ENCODE results near the gene SDHAF3. TPM values are rescaled to one million over a fixed set of nuclear protein-coding genes. Genes with fewer than 3 reads are reported as not detected.

Gene SDHAF3
- total RNA-seq, 2 donors from 2014 or later = 20.2 to 22.4 TPM

DNA sequence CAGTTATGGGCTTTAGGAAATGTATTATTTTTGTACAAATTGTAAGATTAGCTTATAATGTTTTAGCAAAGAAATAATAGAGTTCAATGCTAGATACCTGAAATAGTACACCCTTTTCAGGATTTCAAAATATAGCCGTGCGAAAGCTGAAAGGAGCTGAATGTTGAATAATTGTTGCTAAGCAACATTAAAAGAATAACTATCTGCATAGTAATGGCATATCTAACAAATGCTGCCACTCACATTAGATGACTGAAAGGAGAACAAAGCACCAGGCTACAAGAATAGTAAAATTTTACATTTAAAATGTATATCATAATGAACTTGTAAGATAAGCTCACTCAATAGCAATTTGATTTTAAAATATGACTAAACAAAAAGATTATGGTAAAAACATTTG lies 82.5 kb downstream of the SDHAF3 start:
- 88% methylated on average over 2 of the region's 2 CpGs; no CpG with 5 or more reads in 1 of the 2 experiments for WGBS, 2 experiments (ENCODE audit: insufficient coverage in 1 of 2, insufficient read length in 1 of 2)
- Histone ChIP-seq H3K9me3 (ENCODE audit: control insufficient read depth, low read length) (no peaks in the 10 kb centered on the region), H3K9ac (ENCODE audit: extremely low read depth, low read length, poor library complexity, severe bottlenecking) (no peak overlapping the region), H3K4me3 (ENCODE audit: low read length) (no peak overlapping the region), H3K36me3 (ENCODE audit: control insufficient read depth, insufficient read depth, low read length) (no peaks in the 10 kb centered on the region), H3K4me1 (ENCODE audit: control insufficient read depth, insufficient read depth, low read length) (no peaks in the 10 kb centered on the region), H3K27ac (ENCODE audit: low read depth, low read length) (peak overlapping the region; percentile 55), H3K27me3 (ENCODE audit: control insufficient read depth, insufficient read depth, low read length, poor library complexity, severe bottlenecking) (no peaks in the 10 kb centered on the region)
- TF ChIP-seq CTCF (conservative IDR thresholded peaks at IDR 0.05) = no peak
- H3K9me3 Mint-ChIP-seq = peaks cover 6% of the 10 kb centered on the region
- no peaks in the 10 kb centered on the region for H3K27me3 Mint-ChIP-seq (ENCODE audit: insufficient read depth)
- no peaks in the 10 kb centered on the region for H3K36me3 Mint-ChIP-seq (ENCODE audit: low read depth)
- no peaks in the 10 kb centered on the region for H3K4me1 Mint-ChIP-seq
- no peak overlapping the region for H3K4me3 Mint-ChIP-seq
- no peak for DNase-seq
- H3K27ac Mint-ChIP-seq = no peak overlapping the region

DNA sequence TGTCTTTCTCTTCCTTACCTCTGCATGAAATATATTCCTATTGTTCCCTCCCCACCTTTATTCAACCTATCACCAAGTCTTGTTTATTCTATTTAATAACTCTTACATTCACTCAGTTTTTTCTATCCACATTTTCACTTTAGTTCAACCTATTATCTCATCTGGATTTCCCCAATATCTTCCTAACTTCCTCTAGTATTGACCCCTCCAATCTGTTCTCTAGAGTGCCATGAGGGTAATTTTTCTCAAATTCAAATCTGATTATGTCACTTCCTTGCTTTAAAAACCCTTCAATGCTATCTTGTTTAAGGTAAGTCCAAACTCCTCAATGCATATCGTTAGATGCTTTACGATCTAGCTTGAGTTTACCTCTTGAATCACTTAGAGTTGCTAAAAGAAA lies 86.5 kb downstream of the SDHAF3 start:
- H3K4me1 ChIP-seq (ENCODE audit: control insufficient read depth, insufficient read depth, low read length) = no peaks in the 10 kb centered on the region
- Mint-ChIP-seq H3K27me3 (ENCODE audit: insufficient read depth) (no peaks in the 10 kb centered on the region), H3K27ac (no peak overlapping the region), H3K9me3 (no peaks in the 10 kb centered on the region), H3K36me3 (ENCODE audit: low read depth) (no peaks in the 10 kb centered on the region), H3K4me3 (no peak overlapping the region), H3K4me1 (no peaks in the 10 kb centered on the region)
- no peaks in the 10 kb centered on the region for H3K27me3 ChIP-seq (ENCODE audit: control insufficient read depth, insufficient read depth, low read length, poor library complexity, severe bottlenecking)
- no peak for DNase-seq
- H3K36me3 ChIP-seq (ENCODE audit: control insufficient read depth, insufficient read depth, low read length) = no peaks in the 10 kb centered on the region
- no peak overlapping the region for H3K4me3 ChIP-seq (ENCODE audit: low read length)
- WGBS, 2 experiments (ENCODE audit: insufficient coverage in 1 of 2, insufficient read length in 1 of 2) = 96 to 99% methylated on average over 2 of the region's 2 CpGs
- no peak for TF ChIP-seq CTCF (conservative IDR thresholded peaks at IDR 0.05)
- no peaks in the 10 kb centered on the region for H3K9me3 ChIP-seq (ENCODE audit: control insufficient read depth, low read length)
- H3K9ac ChIP-seq (ENCODE audit: extremely low read depth, low read length, poor library complexity, severe bottlenecking) = no peak overlapping the region
- no peak overlapping the region for H3K27ac ChIP-seq (ENCODE audit: low read depth, low read length)

DNA sequence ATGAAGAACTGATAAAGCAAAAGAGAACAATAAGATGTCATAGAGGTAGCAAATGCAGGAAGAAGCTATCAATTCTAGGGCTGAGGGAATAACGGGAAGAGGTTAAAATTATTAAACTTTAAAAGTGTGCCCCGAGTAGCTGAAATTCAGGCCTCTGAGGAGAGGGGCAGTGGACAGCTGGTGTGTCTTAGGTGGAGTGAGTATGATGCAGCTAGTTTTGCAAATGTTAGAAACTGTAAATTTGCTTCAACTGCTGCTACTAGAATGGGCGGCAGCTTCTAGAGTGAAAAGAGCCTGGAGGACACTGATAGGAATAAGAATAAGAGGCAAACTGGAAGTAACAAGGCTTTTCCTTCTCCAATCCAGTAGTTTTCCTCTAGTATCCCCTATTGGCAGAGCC lies 87.3 kb downstream of the SDHAF3 start:
- no peak for TF ChIP-seq CTCF (conservative IDR thresholded peaks at IDR 0.05)
- Mint-ChIP-seq H3K27ac (no peak overlapping the region), H3K27me3 (ENCODE audit: insufficient read depth) (no peaks in the 10 kb centered on the region), H3K36me3 (ENCODE audit: low read depth) (no peaks in the 10 kb centered on the region), H3K9me3 (no peaks in the 10 kb centered on the region), H3K4me3 (no peak overlapping the region), H3K4me1 (no peaks in the 10 kb centered on the region)
- Histone ChIP-seq H3K27ac (ENCODE audit: low read depth, low read length) (no peak overlapping the region), H3K4me1 (ENCODE audit: control insufficient read depth, insufficient read depth, low read length) (no peaks in the 10 kb centered on the region), H3K9ac (ENCODE audit: extremely low read depth, low read length, poor library complexity, severe bottlenecking) (no peak overlapping the region), H3K27me3 (ENCODE audit: control insufficient read depth, insufficient read depth, low read length, poor library complexity, severe bottlenecking) (no peaks in the 10 kb centered on the region), H3K4me3 (ENCODE audit: low read length) (no peak overlapping the region), H3K36me3 (ENCODE audit: control insufficient read depth, insufficient read depth, low read length) (no peaks in the 10 kb centered on the region), H3K9me3 (ENCODE audit: control insufficient read depth, low read length) (no peaks in the 10 kb centered on the region)
- WGBS, 2 experiments (ENCODE audit: insufficient coverage in 1 of 2, insufficient read length in 1 of 2) = 81 to 100% methylated on average over 3 of the region's 3 CpGs
- no peak for DNase-seq
